Measurements from ENCODE around the gene TOMM7. TPM values are rescaled to one million over a fixed set of nuclear protein-coding genes. Genes with fewer than 3 reads are reported as not detected.

The TOMM7 gene
- total RNA-seq, result 100 to 1,000 TPM; 133 to 211 (median 177) TPM

DNA sequence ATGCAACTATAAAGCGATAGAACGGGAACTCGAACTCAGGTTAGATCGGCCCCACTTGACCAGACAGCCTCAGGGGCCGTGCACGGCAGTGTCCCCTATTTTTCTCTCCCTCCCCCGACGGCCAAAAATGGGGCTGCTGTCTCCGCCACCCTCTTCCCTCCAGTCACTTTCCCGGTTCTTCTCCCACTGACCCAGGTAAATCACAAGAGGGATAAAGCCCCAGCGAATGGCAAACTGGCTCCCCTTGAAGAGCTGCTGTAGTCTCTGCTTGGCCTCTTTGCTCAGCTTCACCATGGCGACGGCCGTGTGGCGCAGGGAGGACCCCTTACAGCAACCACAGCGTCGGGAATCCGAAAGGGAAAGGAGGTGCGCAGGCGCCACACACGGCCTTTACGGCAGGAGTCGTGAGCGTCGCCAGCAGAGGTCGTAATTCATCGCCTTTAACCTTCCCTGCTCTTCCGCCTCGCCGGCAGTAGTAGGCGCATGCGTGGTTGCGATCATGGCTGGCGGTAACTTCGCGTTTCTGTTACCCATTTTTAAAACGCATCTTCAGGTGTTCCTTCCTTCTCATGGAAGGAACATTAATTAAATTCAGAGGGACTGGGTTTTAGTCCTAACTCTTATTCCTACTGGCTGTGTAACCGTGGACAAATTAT is at the start of gene TOMM7:
TOMM7 (minus strand) TSS at position 364 of the 656 bp plus-strand sequence; CDS start at position 294, 70 bp downstream.
- H3K9me3 ChIP-seq, result no peaks in the 10 kb centered on the region
- TF ChIP-seq POLR2A (IDR thresholded peaks at IDR 0.05) (peak; percentile 57 to 59), EP300 (IDR thresholded peaks at IDR 0.05) (peak; percentile 57 to 97), CTCF (IDR thresholded peaks at IDR 0.05) (peak; percentile 42 to 86 (median 65))
- H3K27me3 ChIP-seq, result no peaks in the 10 kb centered on the region
- peak; percentile 63 to 69 for DNase-seq (ENCODE audit: low spot score in 2 of 2)
- peak within 1 kb of the TSS; percentile 67 to 95 (median 79) for H3K4me3 ChIP-seq
- H3K27ac ChIP-seq, result peak within 1 kb of the TSS; percentile 69 to 90 (median 86)
- peaks cover 0 to 2% (median 0%) of the 10 kb centered on the region in 3 donors for H3K36me3 ChIP-seq
- WGBS, 2 donors, result 0% methylated on average over 36 to 38 of the region's 38 CpGs
- peaks cover 0 to 46% (median 14%) of the 10 kb centered on the region in 4 donors for H3K4me1 ChIP-seq

DNA sequence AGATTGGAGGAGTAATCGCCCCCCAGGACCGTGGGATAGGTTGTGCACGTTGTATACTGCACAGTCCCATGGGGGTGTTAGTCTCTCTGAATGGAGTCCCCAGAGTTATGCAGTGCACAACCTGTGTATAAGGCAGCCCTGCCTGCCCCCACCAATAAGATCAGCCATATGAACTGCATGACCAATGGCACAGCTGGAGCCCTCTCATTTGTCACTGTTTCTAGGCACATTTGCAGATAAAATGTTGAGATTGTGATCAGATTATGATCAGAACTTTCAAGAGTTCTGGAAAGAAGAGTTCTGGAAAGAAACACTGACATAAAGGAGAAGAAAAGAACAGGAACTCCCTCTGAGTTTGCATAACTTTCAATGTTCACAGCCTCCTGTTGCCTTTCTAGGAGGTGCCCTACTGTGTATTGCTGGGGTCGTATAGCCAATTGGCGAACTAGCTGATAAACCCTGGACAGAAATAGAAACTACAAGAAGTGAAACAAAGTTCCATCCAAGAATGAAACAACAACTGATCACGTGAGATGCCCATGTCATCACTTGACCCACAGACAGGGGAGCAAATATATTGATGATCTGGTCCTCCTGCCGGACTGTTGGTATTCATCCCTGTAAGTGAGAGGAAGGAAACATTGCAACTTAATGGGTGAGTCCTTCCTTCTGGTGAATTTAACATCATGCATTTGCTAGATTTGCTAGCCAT is 49.6 kb upstream of the TOMM7 start:
- Histone ChIP-seq H3K4me3 (no peak overlapping the region), H3K27ac (no peak overlapping the region), H3K9me3 (no peaks in the 10 kb centered on the region), H3K4me1 (peaks cover 0 to 9% (median 2%) of the 10 kb centered on the region in 4 donors), H3K36me3 (peaks cover 0 to 17% (median 0%) of the 10 kb centered on the region in 3 donors), H3K27me3 (no peaks in the 10 kb centered on the region)
- TF ChIP-seq POLR2A (IDR thresholded peaks at IDR 0.05), result no peak
- no peak for TF ChIP-seq EP300 (IDR thresholded peaks at IDR 0.05)
- TF ChIP-seq CTCF (IDR thresholded peaks at IDR 0.05), result no peak
- 70 to 74% methylated on average over 7 of the region's 7 CpGs for WGBS, 2 donors
- no peak for DNase-seq (ENCODE audit: low spot score in 2 of 2)

GRCh38 chr7:22871661-22872060 is 49.0 kb upstream of the TOMM7 start:
- Histone ChIP-seq H3K4me1 (peaks cover 0 to 11% (median 4%) of the 10 kb centered on the region in 4 donors), H3K27ac (no peak overlapping the region), H3K36me3 (peaks cover 0 to 17% (median 0%) of the 10 kb centered on the region in 3 donors), H3K9me3 (no peaks in the 10 kb centered on the region), H3K4me3 (no peak overlapping the region), H3K27me3 (no peaks in the 10 kb centered on the region)
- TF ChIP-seq POLR2A (IDR thresholded peaks at IDR 0.05), result no peak
- no peak for TF ChIP-seq EP300 (IDR thresholded peaks at IDR 0.05)
- TF ChIP-seq CTCF (IDR thresholded peaks at IDR 0.05), result no peak
- no peak for DNase-seq (ENCODE audit: low spot score in 2 of 2)

DNA sequence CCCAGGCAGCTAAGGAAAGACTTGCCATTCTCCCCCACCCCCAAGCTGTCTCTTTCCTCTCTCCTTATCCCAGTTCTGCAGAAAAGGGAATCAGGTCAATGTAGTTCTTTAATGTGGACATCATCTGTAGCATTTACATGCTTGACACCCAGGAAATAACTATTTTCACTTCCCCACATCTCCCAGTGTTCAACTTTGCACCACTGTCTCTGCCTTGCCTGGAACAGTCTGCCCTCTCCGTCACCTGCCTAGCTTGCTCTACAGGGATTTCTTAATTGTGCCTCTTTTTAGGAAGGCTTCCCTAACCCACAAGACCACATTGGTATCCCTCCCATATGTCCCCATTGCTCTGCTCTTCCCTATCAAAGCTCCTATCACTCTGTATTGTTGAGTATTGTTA is 45.9 kb upstream of the TOMM7 start:
- Histone ChIP-seq H3K4me1 (peaks cover 0 to 32% (median 14%) of the 10 kb centered on the region in 4 donors), H3K4me3 (no peak overlapping the region), H3K9me3 (no peaks in the 10 kb centered on the region), H3K36me3 (peaks cover 0 to 19% (median 0%) of the 10 kb centered on the region in 3 donors), H3K27ac (no peak overlapping the region), H3K27me3 (no peaks in the 10 kb centered on the region)
- no peak for DNase-seq (ENCODE audit: low spot score in 2 of 2)
- TF ChIP-seq CTCF (IDR thresholded peaks at IDR 0.05) (no peak), EP300 (IDR thresholded peaks at IDR 0.05) (no peak), POLR2A (IDR thresholded peaks at IDR 0.05) (no peak)
- WGBS, 2 donors, result 86 to 88% methylated on average over 1 of the region's 1 CpG

DNA sequence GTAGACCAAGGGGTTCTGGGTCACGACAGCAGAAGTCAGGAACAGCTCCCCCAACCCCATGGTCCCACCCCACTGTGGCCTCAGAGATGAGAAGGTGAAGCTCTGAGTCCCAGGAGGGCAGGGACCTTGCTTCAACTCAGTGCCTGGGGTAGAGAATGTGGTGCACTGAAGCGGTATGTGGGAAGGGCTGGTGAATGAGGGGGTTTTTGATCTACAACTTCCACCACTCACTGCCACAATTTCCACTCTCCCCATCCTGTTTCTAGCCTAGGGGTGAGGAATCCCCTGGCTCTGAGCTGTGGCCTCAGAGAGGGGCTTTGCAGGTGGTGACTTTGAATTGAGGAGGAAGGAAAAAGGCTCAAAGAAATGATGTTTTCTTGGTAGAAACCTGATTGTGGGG is 44.9 kb upstream of the TOMM7 start:
- peaks cover 0 to 23% (median 0%) of the 10 kb centered on the region in 3 donors for H3K36me3 ChIP-seq
- WGBS, 2 donors, result 36 to 63% methylated on average over 2 of the region's 2 CpGs
- DNase-seq (ENCODE audit: low spot score in 2 of 2), result no peak
- H3K4me1 ChIP-seq, result peaks cover 0 to 32% (median 14%) of the 10 kb centered on the region in 4 donors
- TF ChIP-seq CTCF (IDR thresholded peaks at IDR 0.05) (no peak), POLR2A (IDR thresholded peaks at IDR 0.05) (no peak)
- no peaks in the 10 kb centered on the region for H3K9me3 ChIP-seq
- H3K27me3 ChIP-seq, result no peaks in the 10 kb centered on the region
- peak overlapping the region in 3 of 4 donors; percentile 20 to 67 (median 38) for H3K27ac ChIP-seq
- H3K4me3 ChIP-seq, result no peak overlapping the region
